ENCODE data around the gene KLHL15.

The KLHL15 gene

DNA sequence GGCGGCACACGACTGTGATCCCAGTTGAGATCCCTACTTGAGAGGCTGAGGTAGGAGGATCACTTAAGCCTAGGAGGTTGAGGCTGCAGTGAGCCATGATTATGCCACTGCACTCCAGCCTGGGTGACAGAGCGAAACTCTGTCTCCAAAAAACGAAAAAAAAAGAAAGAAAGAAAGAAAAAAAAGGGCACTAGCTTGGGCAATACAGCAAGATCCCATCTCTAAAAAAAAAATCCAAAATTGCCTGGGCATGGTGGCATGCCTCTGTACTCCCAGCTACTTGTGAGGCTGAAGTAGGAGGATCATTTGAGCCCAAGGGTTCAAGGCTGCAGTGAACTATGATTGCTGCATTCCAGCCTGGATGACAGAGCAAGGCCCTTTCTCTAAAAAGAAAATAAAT is 10.7 kb upstream of the KLHL15 start:
- H3K4me3 ChIP-seq (ENCODE audit: low read depth, low read length): no peak overlapping the region
- TF ChIP-seq, protein P1, sequence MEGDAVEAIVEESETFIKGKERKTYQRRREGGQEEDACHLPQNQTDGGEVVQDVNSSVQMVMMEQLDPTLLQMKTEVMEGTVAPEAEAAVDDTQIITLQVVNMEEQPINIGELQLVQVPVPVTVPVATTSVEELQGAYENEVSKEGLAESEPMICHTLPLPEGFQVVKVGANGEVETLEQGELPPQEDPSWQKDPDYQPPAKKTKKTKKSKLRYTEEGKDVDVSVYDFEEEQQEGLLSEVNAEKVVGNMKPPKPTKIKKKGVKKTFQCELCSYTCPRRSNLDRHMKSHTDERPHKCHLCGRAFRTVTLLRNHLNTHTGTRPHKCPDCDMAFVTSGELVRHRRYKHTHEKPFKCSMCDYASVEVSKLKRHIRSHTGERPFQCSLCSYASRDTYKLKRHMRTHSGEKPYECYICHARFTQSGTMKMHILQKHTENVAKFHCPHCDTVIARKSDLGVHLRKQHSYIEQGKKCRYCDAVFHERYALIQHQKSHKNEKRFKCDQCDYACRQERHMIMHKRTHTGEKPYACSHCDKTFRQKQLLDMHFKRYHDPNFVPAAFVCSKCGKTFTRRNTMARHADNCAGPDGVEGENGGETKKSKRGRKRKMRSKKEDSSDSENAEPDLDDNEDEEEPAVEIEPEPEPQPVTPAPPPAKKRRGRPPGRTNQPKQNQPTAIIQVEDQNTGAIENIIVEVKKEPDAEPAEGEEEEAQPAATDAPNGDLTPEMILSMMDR (IDR thresholded peaks at IDR 0.05; ENCODE audit: insufficient read depth, low read depth, low read length, missing control alignments): no peak
- DNase-seq (ENCODE audit: low read depth): no peak

DNA sequence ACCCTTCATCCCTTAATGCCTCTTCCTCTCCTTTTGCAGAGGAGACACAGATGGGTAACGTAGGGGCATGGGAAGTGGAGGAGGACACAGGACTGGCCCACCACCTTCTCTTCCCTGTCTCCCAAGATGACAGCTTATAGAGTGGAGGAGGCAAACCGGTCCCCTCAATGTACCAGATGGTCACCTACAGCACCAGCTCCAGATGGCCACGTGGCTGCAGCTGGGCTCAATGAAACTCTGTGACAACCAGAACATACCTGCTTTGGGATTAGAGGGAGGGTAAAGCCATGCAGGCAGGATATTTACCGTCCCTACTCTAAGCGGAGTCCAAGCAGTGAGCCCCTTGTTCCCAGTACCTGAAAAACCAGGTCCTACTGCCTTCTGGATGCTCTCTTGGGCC is 7.5 kb upstream of the KLHL15 start:
- TF ChIP-seq, protein P1 (IDR thresholded peaks at IDR 0.05; ENCODE audit: insufficient read depth, low read depth, low read length, missing control alignments): no peak
- no peak overlapping the region for H3K4me3 ChIP-seq (ENCODE audit: low read depth, low read length)
- DNase-seq (ENCODE audit: low read depth): no peak

DNA sequence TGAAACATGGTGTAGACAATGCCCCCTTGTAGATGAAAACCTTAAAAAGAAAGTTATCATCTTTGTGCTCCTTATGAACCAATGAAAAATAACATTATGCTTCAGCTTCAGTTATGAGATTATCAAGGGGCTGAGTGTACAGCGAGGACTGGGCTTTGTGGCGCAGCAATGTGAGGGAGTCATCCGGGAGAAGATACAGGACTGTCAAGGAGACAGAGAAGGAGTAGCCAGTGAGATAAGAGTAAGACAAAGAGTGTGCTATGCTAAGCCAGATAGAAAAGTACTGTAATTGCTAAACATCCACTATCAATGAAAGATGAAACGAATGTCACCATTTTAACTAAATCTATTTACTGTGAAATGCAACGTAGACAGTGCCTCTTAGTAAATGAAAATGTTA is 3.6 kb upstream of the KLHL15 start:
- TF ChIP-seq, protein P1 (IDR thresholded peaks at IDR 0.05; ENCODE audit: insufficient read depth, low read depth, low read length, missing control alignments): no peak

DNA sequence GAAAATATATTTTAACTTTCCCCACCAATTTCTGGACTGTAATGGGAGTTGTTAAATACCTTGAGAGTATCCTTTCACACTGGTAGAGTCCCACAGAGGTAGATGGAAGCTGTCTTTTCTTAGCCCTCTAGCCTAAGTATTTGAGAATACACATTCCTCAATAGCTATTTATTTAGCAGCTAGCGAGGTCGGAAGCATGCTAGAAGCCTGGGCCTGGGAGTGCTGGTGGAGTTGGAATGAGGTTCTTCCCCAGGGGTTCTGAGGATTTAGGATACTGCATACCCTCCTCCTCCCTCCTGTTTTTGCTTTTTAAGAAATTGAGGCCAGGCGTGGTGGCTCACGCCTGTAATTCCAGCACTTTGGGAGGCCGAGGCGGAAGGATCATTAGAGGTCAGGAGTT is 999 bp upstream of the KLHL15 start:
- TF ChIP-seq, protein P1 (IDR thresholded peaks at IDR 0.05; ENCODE audit: insufficient read depth, low read depth, low read length, missing control alignments): no peak
- no peak overlapping the region for H3K4me3 ChIP-seq (ENCODE audit: low read depth, low read length)
- no peak for DNase-seq (ENCODE audit: low read depth)

More for the DNA sequence above, 3.6 kb upstream of the KLHL15 start:
- DNase-seq (ENCODE audit: low read depth): no peak
- H3K4me3 ChIP-seq (ENCODE audit: low read depth, low read length): no peak overlapping the region

DNA sequence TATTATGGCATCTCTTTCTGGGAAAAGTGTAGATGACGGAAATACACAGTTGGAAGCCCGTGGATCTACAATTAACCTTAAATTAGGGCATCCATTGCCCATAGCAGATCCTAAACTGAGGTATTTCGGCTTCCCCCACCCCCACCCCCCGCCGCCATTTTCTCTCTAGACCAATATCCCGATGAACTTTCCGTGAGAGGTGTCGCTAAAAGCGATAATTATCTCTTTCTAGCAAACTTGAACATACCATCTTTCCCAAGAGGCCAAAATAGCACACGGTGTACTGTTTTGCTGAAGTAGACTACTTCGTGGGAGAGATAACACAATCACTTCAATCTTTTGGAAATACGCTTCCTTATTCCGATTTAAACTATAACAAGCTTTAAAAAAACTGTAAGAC is 554 bp downstream of the KLHL15 start:
- peak overlapping the region; percentile 81 for H3K4me3 ChIP-seq (ENCODE audit: low read depth, low read length)
- TF ChIP-seq, protein P1 (IDR thresholded peaks at IDR 0.05; ENCODE audit: insufficient read depth, low read depth, low read length, missing control alignments): no peak
- no peak for DNase-seq (ENCODE audit: low read depth)

DNA sequence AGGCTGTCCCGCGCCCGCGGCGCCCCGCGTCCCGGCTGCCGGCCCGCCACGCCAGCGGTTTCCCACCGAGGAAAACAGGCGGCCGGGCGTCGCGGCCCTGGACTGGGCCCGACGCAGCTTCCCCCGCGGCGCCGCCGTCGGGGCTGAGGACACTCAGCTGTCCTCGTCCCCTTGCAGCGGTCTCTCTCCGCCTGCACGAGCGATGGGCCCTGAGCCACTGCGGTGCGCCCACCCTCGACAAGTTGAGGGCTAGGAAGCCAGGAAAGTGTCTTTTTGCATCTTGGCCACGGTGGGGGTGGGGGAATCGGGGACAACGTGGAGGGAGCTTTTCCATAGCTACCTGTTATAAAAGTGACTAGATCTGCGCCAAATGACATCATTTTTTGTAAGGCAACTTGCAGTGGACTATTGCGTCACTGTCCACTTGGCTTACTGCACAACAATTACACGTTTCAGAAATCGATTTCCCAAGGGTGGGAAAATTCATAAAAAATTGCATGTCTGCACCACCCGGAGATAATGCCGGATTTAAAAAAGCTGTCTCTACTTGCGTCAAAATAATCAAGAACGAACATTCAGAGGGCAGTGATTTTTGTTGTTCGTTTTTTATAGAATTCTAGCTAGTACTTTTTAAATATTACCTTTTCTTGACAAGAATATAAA is 1.1 kb downstream of the KLHL15 start:
- peak; percentile 47 for DNase-seq (ENCODE audit: low read depth)
- TF ChIP-seq, protein P1 (IDR thresholded peaks at IDR 0.05; ENCODE audit: insufficient read depth, low read depth, low read length, missing control alignments): no peak
- H3K4me3 ChIP-seq (ENCODE audit: low read depth, low read length): peak overlapping the region; percentile 81
